PC-9 (cell line): Measurements from ENCODE around the gene ZDHHC11.

Experiments used
- CTCF ChIP-seq: fragments of 200-600 bp; sonication (generic); conservative IDR thresholded peaks from 2 replicates; pipeline ENCODE4 v1.6.1; 2017; ENCODE audit warnings: mixed run types, antibody characterized with exemption, mild to moderate bottlenecking, moderate library complexity
- EZH2 ChIP-seq: fragments of 200-600 bp; sonication (generic); IDR thresholded peaks from 2 replicates; pipeline ENCODE4 v1.8.0; 2017; ENCODE audit warnings: antibody characterized with exemption, low read depth

GRCh38 chr5:851553-851952 lies 767 bp upstream of the ZDHHC11 start:
- TF ChIP-seq CTCF: no peak
- TF ChIP-seq EZH2: no peak
